ENCODE results near the gene CYLC1. TPM values are rescaled to one million over a fixed set of nuclear protein-coding genes. Genes with fewer than 3 reads are reported as not detected.

The CYLC1 gene, protein sequence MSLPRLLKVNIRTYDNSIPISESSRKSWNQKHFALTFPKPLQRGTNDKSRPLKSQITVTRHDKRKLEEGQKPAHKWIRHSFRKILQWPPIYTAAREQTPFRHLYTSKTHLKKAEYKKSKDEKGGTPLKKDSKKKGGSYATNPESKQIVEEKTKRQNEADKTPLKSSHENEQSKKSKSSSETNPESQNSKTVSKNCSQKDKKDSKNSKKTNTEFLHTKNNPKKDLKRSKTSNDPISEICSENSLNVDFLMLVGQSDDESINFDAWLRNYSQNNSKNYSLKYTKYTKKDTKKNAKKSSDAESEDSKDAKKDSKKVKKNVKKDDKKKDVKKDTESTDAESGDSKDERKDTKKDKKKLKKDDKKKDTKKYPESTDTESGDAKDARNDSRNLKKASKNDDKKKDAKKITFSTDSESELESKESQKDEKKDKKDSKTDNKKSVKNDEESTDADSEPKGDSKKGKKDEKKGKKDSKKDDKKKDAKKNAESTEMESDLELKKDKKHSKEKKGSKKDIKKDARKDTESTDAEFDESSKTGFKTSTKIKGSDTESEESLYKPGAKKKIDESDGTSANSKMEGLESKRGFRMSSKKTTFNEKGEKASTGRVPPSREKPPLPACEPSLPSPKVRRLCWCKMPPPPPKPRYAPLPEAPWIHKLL
- polyA plus RNA-seq (2013, experiment 1 of 2): not detected
- not detected for polyA plus RNA-seq (2013, experiment 2 of 2)

DNA sequence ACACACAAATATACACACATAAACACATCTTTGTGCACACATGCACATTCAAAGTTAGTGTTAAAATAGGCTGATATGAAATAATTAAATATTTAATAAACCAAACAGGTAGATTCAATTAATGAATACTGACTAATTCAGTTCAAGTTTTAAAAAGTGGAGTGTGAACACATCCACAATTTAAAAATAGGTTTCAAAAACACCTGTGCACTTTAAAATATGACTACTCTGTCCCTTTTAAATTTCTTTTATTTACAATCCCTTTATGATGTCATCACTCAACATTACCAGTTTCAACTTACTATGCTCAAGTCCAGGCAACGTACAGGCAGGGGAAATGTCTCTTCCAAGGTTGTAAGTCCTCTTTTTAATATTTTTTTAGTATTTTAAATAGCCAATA, at the start of gene CYLC1:
Gene CYLC1 (plus strand): TSS at position 301 of the 400 bp plus-strand sequence. CDS start 37 bp downstream, at position 338.
- Histone ChIP-seq H2AFZ (ENCODE audit: low read depth, low read length) (no peak within 1 kb of the TSS), H3K4me1 (ENCODE audit: control insufficient read depth, insufficient read depth, low read depth, low read length) (no peaks in the 10 kb centered on the region), H2BK12ac (ENCODE audit: low read length in 2 of 2) (no peak within 1 kb of the TSS), H3K9ac (ENCODE audit: low read length) (no peak within 1 kb of the TSS), H4K91ac (ENCODE audit: low read length) (no peak within 1 kb of the TSS), H3K27me3 (ENCODE audit: control insufficient read depth in 1 of 2, insufficient read depth in 1 of 2, low read length in 2 of 2) (no peaks in the 10 kb centered on the region), H3K36me3 (ENCODE audit: control insufficient read depth in 1 of 2, insufficient read depth in 2 of 2, low read depth in 1 of 2, low read length in 2 of 2) (no peaks in the 10 kb centered on the region), H3K9me3 (ENCODE audit: control insufficient read depth, low read length) (peaks cover 4% of the 10 kb centered on the region), H3K18ac (ENCODE audit: low read depth in 1 of 2, low read length in 2 of 2) (no peak within 1 kb of the TSS), H2BK120ac (ENCODE audit: low read depth, low read length) (no peak within 1 kb of the TSS), H2BK15ac (ENCODE audit: low read depth, poor library complexity, severe bottlenecking) (no peak within 1 kb of the TSS), H2AK5ac (ENCODE audit: low read length, severe bottlenecking) (no peak within 1 kb of the TSS), H3K14ac (ENCODE audit: low read length in 2 of 2) (no peak within 1 kb of the TSS), H3K4ac (ENCODE audit: low read depth in 1 of 2, low read length in 2 of 2) (no peak within 1 kb of the TSS), H3K4me3 (ENCODE audit: insufficient read depth in 1 of 2, low read depth in 1 of 2, low read length in 2 of 2) (no peak within 1 kb of the TSS), H3K79me1 (replicated peaks; ENCODE audit: low read length, poor library complexity, severe bottlenecking) (no peaks in the 10 kb centered on the region), H3K23ac (ENCODE audit: low read length in 2 of 2) (no peak within 1 kb of the TSS), H3K4me2 (ENCODE audit: low read length, poor library complexity, severe bottlenecking) (no peak within 1 kb of the TSS), H3K27ac (ENCODE audit: low read length, poor library complexity, severe bottlenecking) (no peak within 1 kb of the TSS), H4K8ac (ENCODE audit: low read length) (no peak within 1 kb of the TSS), H2BK5ac (ENCODE audit: low read depth, low read length, poor library complexity, severe bottlenecking) (no peak within 1 kb of the TSS)
- DNase-seq: no peak
- WGBS: no CpG with 5 or more reads among the region's 1 CpG

DNA sequence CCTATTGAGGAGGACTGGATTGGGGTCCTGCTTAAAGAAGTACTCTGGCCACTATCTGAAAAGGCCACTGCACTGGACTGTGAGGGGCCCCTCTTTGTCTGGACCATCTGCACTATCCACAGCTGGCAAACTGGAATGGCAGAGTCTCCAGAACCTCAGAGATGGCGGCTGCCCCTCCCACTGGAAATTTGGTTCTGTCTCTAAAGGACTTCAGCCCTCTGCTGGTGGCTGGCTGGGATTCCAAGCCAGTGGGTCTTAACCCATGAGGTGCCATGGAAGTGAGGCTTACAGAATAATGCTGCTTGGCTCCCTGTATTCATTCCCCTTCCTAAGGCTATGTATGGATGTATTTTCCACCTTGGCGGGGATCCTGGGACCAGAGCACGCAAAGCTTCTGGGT, 41.6 kb upstream of the CYLC1 start:
- no peaks in the 10 kb centered on the region for H3K79me1 ChIP-seq (replicated peaks; ENCODE audit: low read length, poor library complexity, severe bottlenecking)
- H3K9ac ChIP-seq (ENCODE audit: low read length): no peak overlapping the region
- H4K91ac ChIP-seq (ENCODE audit: low read length): no peak overlapping the region
- H3K4me3 ChIP-seq (ENCODE audit: insufficient read depth in 1 of 2, low read depth in 1 of 2, low read length in 2 of 2): no peak overlapping the region
- H4K8ac ChIP-seq (ENCODE audit: low read length): no peak overlapping the region
- WGBS: 72% methylated on average over 3 of the region's 3 CpGs
- no peaks in the 10 kb centered on the region for H3K36me3 ChIP-seq (ENCODE audit: control insufficient read depth in 1 of 2, insufficient read depth in 2 of 2, low read depth in 1 of 2, low read length in 2 of 2)
- H3K9me3 ChIP-seq (ENCODE audit: control insufficient read depth, low read length): peaks cover 16% of the 10 kb centered on the region
- no peak overlapping the region for H2BK5ac ChIP-seq (ENCODE audit: low read depth, low read length, poor library complexity, severe bottlenecking)
- H3K27me3 ChIP-seq (ENCODE audit: control insufficient read depth in 1 of 2, insufficient read depth in 1 of 2, low read length in 2 of 2): no peaks in the 10 kb centered on the region
- H3K23ac ChIP-seq (ENCODE audit: low read length in 2 of 2): no peak overlapping the region
- H3K4ac ChIP-seq (ENCODE audit: low read depth in 1 of 2, low read length in 2 of 2): no peak overlapping the region
- no peak overlapping the region for H2BK15ac ChIP-seq (ENCODE audit: low read depth, poor library complexity, severe bottlenecking)
- H3K14ac ChIP-seq (ENCODE audit: low read length in 2 of 2): no peak overlapping the region
- H2BK12ac ChIP-seq (ENCODE audit: low read length in 2 of 2): no peak overlapping the region
- H3K27ac ChIP-seq (ENCODE audit: low read length, poor library complexity, severe bottlenecking): no peak overlapping the region
- H3K4me1 ChIP-seq (ENCODE audit: control insufficient read depth, insufficient read depth, low read depth, low read length): no peaks in the 10 kb centered on the region
- no peak overlapping the region for H3K4me2 ChIP-seq (ENCODE audit: low read length, poor library complexity, severe bottlenecking)
- no peak overlapping the region for H2AFZ ChIP-seq (ENCODE audit: low read depth, low read length)
- no peak for DNase-seq
- H2BK120ac ChIP-seq (ENCODE audit: low read depth, low read length): no peak overlapping the region
- no peak overlapping the region for H3K18ac ChIP-seq (ENCODE audit: low read depth in 1 of 2, low read length in 2 of 2)
- no peak overlapping the region for H2AK5ac ChIP-seq (ENCODE audit: low read length, severe bottlenecking)

DNA sequence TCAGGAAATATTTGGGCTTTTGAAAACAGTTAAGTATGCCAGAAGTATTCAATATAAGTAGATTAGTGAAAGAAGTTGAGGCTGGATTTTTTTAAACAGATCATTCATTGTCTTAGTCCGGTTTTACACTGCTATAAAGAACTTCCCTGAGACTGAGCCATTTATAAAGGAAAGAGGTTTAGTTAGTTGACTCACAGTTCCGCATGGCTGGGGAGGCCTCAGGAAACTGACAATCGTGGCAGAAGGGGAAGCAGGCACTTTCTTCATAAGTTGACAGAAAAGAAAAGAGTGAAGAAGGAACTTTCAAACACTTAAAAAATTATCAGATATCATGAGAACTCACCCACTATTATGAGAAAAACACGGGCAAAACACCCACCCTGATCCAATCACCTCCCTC, 31.1 kb upstream of the CYLC1 start:
- Histone ChIP-seq H3K27me3 (ENCODE audit: control insufficient read depth in 1 of 2, insufficient read depth in 1 of 2, low read length in 2 of 2) (no peaks in the 10 kb centered on the region), H2BK5ac (ENCODE audit: low read depth, low read length, poor library complexity, severe bottlenecking) (no peak overlapping the region), H2AK5ac (ENCODE audit: low read length, severe bottlenecking) (no peak overlapping the region), H2BK12ac (ENCODE audit: low read length in 2 of 2) (no peak overlapping the region), H3K4ac (ENCODE audit: low read depth in 1 of 2, low read length in 2 of 2) (no peak overlapping the region), H3K36me3 (ENCODE audit: control insufficient read depth in 1 of 2, insufficient read depth in 2 of 2, low read depth in 1 of 2, low read length in 2 of 2) (no peaks in the 10 kb centered on the region), H3K18ac (ENCODE audit: low read depth in 1 of 2, low read length in 2 of 2) (no peak overlapping the region), H3K9ac (ENCODE audit: low read length) (no peak overlapping the region), H4K91ac (ENCODE audit: low read length) (no peak overlapping the region), H3K79me1 (replicated peaks; ENCODE audit: low read length, poor library complexity, severe bottlenecking) (no peaks in the 10 kb centered on the region), H3K14ac (ENCODE audit: low read length in 2 of 2) (no peak overlapping the region), H3K27ac (ENCODE audit: low read length, poor library complexity, severe bottlenecking) (no peak overlapping the region), H3K4me3 (ENCODE audit: insufficient read depth in 1 of 2, low read depth in 1 of 2, low read length in 2 of 2) (no peak overlapping the region), H4K8ac (ENCODE audit: low read length) (no peak overlapping the region), H2BK15ac (ENCODE audit: low read depth, poor library complexity, severe bottlenecking) (no peak overlapping the region), H3K4me1 (ENCODE audit: control insufficient read depth, insufficient read depth, low read depth, low read length) (no peaks in the 10 kb centered on the region), H3K9me3 (ENCODE audit: control insufficient read depth, low read length) (peaks cover 4% of the 10 kb centered on the region), H3K23ac (ENCODE audit: low read length in 2 of 2) (no peak overlapping the region), H2AFZ (ENCODE audit: low read depth, low read length) (no peak overlapping the region), H2BK120ac (ENCODE audit: low read depth, low read length) (no peak overlapping the region), H3K4me2 (ENCODE audit: low read length, poor library complexity, severe bottlenecking) (no peak overlapping the region)
- DNase-seq: no peak
- WGBS: 46% methylated on average over 3 of the region's 4 CpGs

- WGBS: no CpG with 5 or more reads among the region's 2 CpGs
- H2BK12ac ChIP-seq (ENCODE audit: low read length in 2 of 2): no peak overlapping the region
- H3K18ac ChIP-seq (ENCODE audit: low read depth in 1 of 2, low read length in 2 of 2): no peak overlapping the region
- H3K4me3 ChIP-seq (ENCODE audit: insufficient read depth in 1 of 2, low read depth in 1 of 2, low read length in 2 of 2): no peak overlapping the region
- no peak overlapping the region for H3K9ac ChIP-seq (ENCODE audit: low read length)
- no peak overlapping the region for H3K4ac ChIP-seq (ENCODE audit: low read depth in 1 of 2, low read length in 2 of 2)
- H2BK120ac ChIP-seq (ENCODE audit: low read depth, low read length): no peak overlapping the region
- no peak overlapping the region for H2AK5ac ChIP-seq (ENCODE audit: low read length, severe bottlenecking)
- H3K14ac ChIP-seq (ENCODE audit: low read length in 2 of 2): no peak overlapping the region
- H4K91ac ChIP-seq (ENCODE audit: low read length): no peak overlapping the region
- H3K27me3 ChIP-seq (ENCODE audit: control insufficient read depth in 1 of 2, insufficient read depth in 1 of 2, low read length in 2 of 2): no peaks in the 10 kb centered on the region
- no peak overlapping the region for H3K4me2 ChIP-seq (ENCODE audit: low read length, poor library complexity, severe bottlenecking)
- no peaks in the 10 kb centered on the region for H3K79me1 ChIP-seq (replicated peaks; ENCODE audit: low read length, poor library complexity, severe bottlenecking)
- H2BK5ac ChIP-seq (ENCODE audit: low read depth, low read length, poor library complexity, severe bottlenecking): no peak overlapping the region
- no peaks in the 10 kb centered on the region for H3K36me3 ChIP-seq (ENCODE audit: control insufficient read depth in 1 of 2, insufficient read depth in 2 of 2, low read depth in 1 of 2, low read length in 2 of 2)
- no peak overlapping the region for H3K27ac ChIP-seq (ENCODE audit: low read length, poor library complexity, severe bottlenecking)
- H3K9me3 ChIP-seq (ENCODE audit: control insufficient read depth, low read length): no peaks in the 10 kb centered on the region
- no peaks in the 10 kb centered on the region for H3K4me1 ChIP-seq (ENCODE audit: control insufficient read depth, insufficient read depth, low read depth, low read length)
- peak; percentile 7 for DNase-seq
- no peak overlapping the region for H4K8ac ChIP-seq (ENCODE audit: low read length)
- H2AFZ ChIP-seq (ENCODE audit: low read depth, low read length): no peak overlapping the region
- no peak overlapping the region for H3K23ac ChIP-seq (ENCODE audit: low read length in 2 of 2)
- H2BK15ac ChIP-seq (ENCODE audit: low read depth, poor library complexity, severe bottlenecking): no peak overlapping the region
These were observed 15.5 kb upstream of the CYLC1 start for GRCh38 chrX:83845397-83845796.
